K562 (cell line): ENCODE data around the gene SERTAD1. TPM values are rescaled to one million over a fixed set of nuclear protein-coding genes. Genes with fewer than 3 reads are reported as not detected.

Experiments
- ATF1 ChIP-seq, 2 experiments: fragments of 450-650 bp in 1 of 2; IDR thresholded peaks; 2 replicates each; pipeline ENCODE4 v1.6.1; 2016; ENCODE audit warnings: missing compliant biosample characterization in 1 of 2, missing genetic modification characterization in 1 of 2
- CTBP1 ChIP-seq: fragments of 450-650 bp; IDR thresholded peaks from 2 replicates; pipeline ENCODE4 v1.6.1; 2016; ENCODE audit warnings: borderline replicate concordance
- E2F5 ChIP-seq: sonication (generic); formaldehyde crosslinking; IDR thresholded peaks from 2 replicates; pipeline ENCODE4 v1.8.0; 2022; ENCODE audit warnings: mild to moderate bottlenecking, missing genetic modification reagents
- ETV5 ChIP-seq: sonication (generic); formaldehyde crosslinking; IDR thresholded peaks from 2 replicates; pipeline ENCODE4 v1.4.0; 2020; ENCODE audit warnings: low read depth, mild to moderate bottlenecking, missing genetic modification reagents
- GTF2B ChIP-seq: IDR thresholded peaks from 2 replicates; pipeline ENCODE4 v1.6.1; 2011; ENCODE audit not compliant: insufficient read length; ENCODE audit errors: extremely low read depth
- KLF1 ChIP-seq: fragments of 450-650 bp; IDR thresholded peaks from 2 replicates; pipeline ENCODE4 v1.6.1; 2016; ENCODE audit warnings: missing genetic modification characterization, missing compliant biosample characterization
- KLF10 ChIP-seq: fragments of 250-450 bp; sonication (Bioruptor Pico); IDR thresholded peaks from 2 replicates; pipeline ENCODE4 v1.6.1; 2021; ENCODE audit warnings: matching md5 sums
- KLF13 ChIP-seq: fragments of 450-650 bp; IDR thresholded peaks from 2 replicates; pipeline ENCODE4 v1.6.1; 2016; ENCODE audit warnings: missing genetic modification characterization, low read depth, mild to moderate bottlenecking, missing compliant biosample characterization, moderate library complexity, borderline replicate concordance
- LEF1 ChIP-seq: fragments of 450-650 bp; IDR thresholded peaks from 2 replicates; pipeline ENCODE4 v1.6.1; 2016; ENCODE audit warnings: mild to moderate bottlenecking
- MAX ChIP-seq: sonication (generic); formaldehyde crosslinking; IDR thresholded peaks from 2 replicates; pipeline ENCODE4 v1.9.0; 2022; ENCODE audit warnings: mild to moderate bottlenecking, missing genetic modification reagents
- PPARD ChIP-seq: fragments of 250-450 bp; sonication (Bioruptor Pico); IDR thresholded peaks from 2 replicates; pipeline ENCODE4 v1.8.0; 2022; ENCODE audit warnings: inconsistent platforms, mild to moderate bottlenecking, moderate library complexity
- PTRF ChIP-seq: fragments of 450-650 bp; IDR thresholded peaks from 2 replicates; pipeline ENCODE4 v1.6.1; 2016; ENCODE audit warnings: mild to moderate bottlenecking, missing genetic modification characterization, missing compliant biosample characterization
- RAD51 ChIP-seq: fragments of 450-650 bp; IDR thresholded peaks from 2 replicates; pipeline ENCODE4 v1.7.1; 2016; ENCODE audit warnings: low read depth, mild to moderate bottlenecking, borderline replicate concordance
- TCF7 ChIP-seq: sonication (generic); IDR thresholded peaks from 2 replicates; pipeline ENCODE4 v1.6.1; 2016; ENCODE audit warnings: antibody characterized with exemption, borderline replicate concordance
- TFE3 ChIP-seq: fragments of 450-650 bp; formaldehyde crosslinking; IDR thresholded peaks from 2 replicates; pipeline ENCODE4 v1.4.0; 2020; ENCODE audit warnings: mild to moderate bottlenecking, mixed read lengths
- TOE1 ChIP-seq, 2 experiments: fragments of 450-650 bp in 1 of 2; sonication (generic) in 1 of 2; formaldehyde crosslinking in 1 of 2; IDR thresholded peaks; 2 replicates each; pipeline versions ENCODE4 v1.7.1 to v1.8.0; 2016 to 2022; ENCODE audit warnings: borderline replicate concordance in 2 of 2, mild to moderate bottlenecking in 2 of 2, antibody characterized with exemption in 1 of 2, inconsistent platforms in 1 of 2, low read depth in 1 of 2, missing genetic modification reagents in 1 of 2, moderate library complexity in 1 of 2
- U2AF2 ChIP-seq: fragments of 200-400 bp; formaldehyde crosslinking; optimal IDR thresholded peaks from 2 replicates; pipeline ENCODE3; 2017; ENCODE audit warnings: low read depth, mild to moderate bottlenecking, low read length
- ZBTB5 ChIP-seq: fragments of 450-650 bp; IDR thresholded peaks from 2 replicates; pipeline ENCODE4 v1.6.1; 2017; ENCODE audit warnings: antibody characterized with exemption
- ZKSCAN3 ChIP-seq: fragments of 250-450 bp; sonication (Bioruptor Pico); IDR thresholded peaks from 2 replicates; pipeline ENCODE4 v1.4.0; 2020
- ZKSCAN8 ChIP-seq: fragments of 200-800 bp; sonication (Bioruptor generic); IDR thresholded peaks from 2 replicates; pipeline ENCODE4 v1.6.1; 2016; ENCODE audit warnings: missing genetic modification characterization, missing compliant biosample characterization
- ZNF184 ChIP-seq: sonication (generic); formaldehyde crosslinking; IDR thresholded peaks from 2 replicates; pipeline ENCODE4 v1.5.0; 2020; ENCODE audit warnings: missing genetic modification reagents
- ZZZ3 ChIP-seq: fragments of 450-650 bp; IDR thresholded peaks from 2 replicates; pipeline ENCODE4 v1.6.1; 2016; ENCODE audit warnings: antibody characterized with exemption, mild to moderate bottlenecking, moderate library complexity
- polyA plus RNA-seq, 8 experiments: library from polyadenylated mRNA; depleted of rRNA in 4 of 8; stranded (reverse) in 5 of 8; unstranded in 3 of 8; fragments of >200 nt; fragmentation: Nextera tagmentation in 2 of 8; fragmentation: Illumina TruSeq in 1 of 8; extraction: Ambion mirVana in 2 of 8; extraction: Trizol in 1 of 8; gene quantifications; 2 replicates each; pipeline versions ENCODE4 v1.2.1 to v1.2.3, GENCODE V29; 2011 to 2014; ENCODE audit warnings: inconsistent platforms in 1 of 8, missing spikeins in 1 of 8
- total RNA-seq, 7 experiments: library from RNA; depleted of rRNA in 6 of 7; stranded (reverse); fragments of >200 nt in 6 of 7; fragmentation: Illumina TruSeq in 2 of 7; extraction: Trizol in 2 of 7; gene quantifications; 2 replicates each; pipeline versions ENCODE4 v1.2.1 to v1.2.3, GENCODE V29; 2011 to 2021; ENCODE audit warnings: low replicate concordance in 1 of 7

Gene SERTAD1
- total and polyA plus RNA-seq, 9 of the 15 experiments (the other 6 are each of a cell fraction or from before 2014, with no cell fraction given), result 0.15 to 8.7 (median 4.9) TPM

- TF ChIP-seq E2F5, result 0 out of 2 replicates have a peak, but pooled peaks have one; percentile 56
- no peak for TF ChIP-seq KLF1
- no peak for TF ChIP-seq ZNF184 (CRISPR knock-in tag)
- no peak for TF ChIP-seq PPARD (CRISPR knock-in tag)
- peak; percentile 48; the same call in 1 of the 2 replicates for TF ChIP-seq LEF1
- TF ChIP-seq KLF10, result no peak
- TF ChIP-seq TCF7, result peak; percentile 1; the same call in 1 of the 2 replicates
- TF ChIP-seq ZKSCAN8, result no peak
- no peak for TF ChIP-seq GTF2B
- TF ChIP-seq MAX (CRISPR knock-in tag), result peak; percentile 96
- TF ChIP-seq ZKSCAN3 (CRISPR knock-in tag), result no peak
- TF ChIP-seq ZBTB5, result no peak
- TF ChIP-seq TOE1 (IDR thresholded peaks at IDR 0.05; ENCODE audit: borderline replicate concordance), result no peak
- TF ChIP-seq TOE1 (CRISPR knock-in tag; IDR thresholded peaks at IDR 0.05; ENCODE audit: borderline replicate concordance, low read depth), result no peak; the same call in 1 of the 2 replicates
- TF ChIP-seq TFE3, result no peak
- TF ChIP-seq ETV5, result 0 out of 2 replicates have a peak, but pooled peaks have one; percentile 10
- TF ChIP-seq U2AF2, result no peak
- no peak for TF ChIP-seq KLF13
- 0 out of 2 replicates have a peak, but pooled peaks have one; percentile 6 for TF ChIP-seq CTBP1
- TF ChIP-seq ATF1 (CRISPR knock-in tag; IDR thresholded peaks at IDR 0.05), result no peak
- TF ChIP-seq ATF1 (tag; IDR thresholded peaks at IDR 0.05), result peak; percentile 55
- TF ChIP-seq ZZZ3, result no peak
- no peak for TF ChIP-seq PTRF
- peak; percentile 34; the same call in 1 of the 2 replicates for TF ChIP-seq RAD51
These were observed 40.6 kb upstream of the SERTAD1 start (continued) for GRCh38 chr19:40466219-40466984.
